SK-N-SH treated with all-trans-retinoic acid at 6 μM for 48 hours (cell line): Measurements from ENCODE around the gene ST8SIA1.

Source experiments
- ATAC-seq: fragments of 200-7000 bp; cut with Tn5 transposase; 3 replicates; pipeline ENCODE4 v1.9.1; 2020; ENCODE audit warnings: mild to moderate bottlenecking, moderate library complexity
- ARNTL ChIP-seq: fragments of 450-650 bp; formaldehyde crosslinking; IDR thresholded peaks from 2 replicates; pipeline ENCODE4 v1.5.0; 2020; ENCODE audit warnings: low read depth, mild to moderate bottlenecking, moderate library complexity, borderline replicate concordance
- BACH2 ChIP-seq: fragments of 250-450 bp; sonication (Bioruptor Pico); IDR thresholded peaks from 2 replicates; pipeline ENCODE4 v1.9.0; 2021; ENCODE audit warnings: mild to moderate bottlenecking, borderline replicate concordance
- CSDC2 ChIP-seq: fragments of 250-450 bp; sonication (Bioruptor Pico); IDR thresholded peaks from 2 replicates; pipeline ENCODE4 v1.5.0; 2020; ENCODE audit warnings: mild to moderate bottlenecking, moderate library complexity
- ESRRG ChIP-seq: fragments of 250-450 bp; sonication (Bioruptor Pico); IDR thresholded peaks from 2 replicates; pipeline ENCODE4 v1.6.1; 2021; ENCODE audit warnings: mild to moderate bottlenecking
- GLIS3 ChIP-seq: fragments of 250-450 bp; sonication (Bioruptor Pico); IDR thresholded peaks from 2 replicates; pipeline ENCODE4 v1.5.0; 2020; ENCODE audit warnings: mild to moderate bottlenecking, moderate library complexity
- ISL1 ChIP-seq: fragments of 250-450 bp; sonication (Bioruptor Pico); IDR thresholded peaks from 2 replicates; pipeline ENCODE4 v2.1.2; 2022; ENCODE audit warnings: mild to moderate bottlenecking, moderate library complexity
- OSR1 ChIP-seq: fragments of 250-450 bp; sonication (Bioruptor Pico); IDR thresholded peaks from 2 replicates; pipeline ENCODE4 v1.8.0; 2022; ENCODE audit warnings: moderate library complexity, mild to moderate bottlenecking, inconsistent platforms
- PPARA ChIP-seq: fragments of 250-450 bp; sonication (Bioruptor Pico); IDR thresholded peaks from 2 replicates; pipeline ENCODE4 v1.5.0; 2020; ENCODE audit warnings: mild to moderate bottlenecking, borderline replicate concordance
- RARB ChIP-seq: fragments of 250-450 bp; sonication (Bioruptor Pico); IDR thresholded peaks from 2 replicates; pipeline ENCODE4 v1.8.0; 2021; ENCODE audit warnings: mild to moderate bottlenecking, moderate library complexity
- SNAI2 ChIP-seq: fragments of 250-450 bp; sonication (Bioruptor Pico); IDR thresholded peaks from 2 replicates; pipeline ENCODE4 v1.5.0; 2020; ENCODE audit warnings: mild to moderate bottlenecking, moderate library complexity
- TCF4 ChIP-seq: fragments of 250-450 bp; sonication (Bioruptor Pico); IDR thresholded peaks from 2 replicates; pipeline ENCODE4 v1.8.0; 2021; ENCODE audit warnings: mild to moderate bottlenecking, moderate library complexity, borderline replicate concordance
- TOX ChIP-seq: fragments of 250-450 bp; sonication (Bioruptor Pico); IDR thresholded peaks from 2 replicates; pipeline ENCODE4 v1.8.0; 2021; ENCODE audit warnings: mild to moderate bottlenecking, moderate library complexity, borderline replicate concordance
- ZC3H10 ChIP-seq: fragments of 250-450 bp; sonication (Bioruptor Pico); IDR thresholded peaks from 2 replicates; pipeline ENCODE4 v1.5.1; 2021; ENCODE audit warnings: mild to moderate bottlenecking, moderate library complexity
- ZFP3 ChIP-seq: fragments of 250-450 bp; sonication (Bioruptor Pico); IDR thresholded peaks from 2 replicates; pipeline ENCODE4 v1.5.0; 2020; ENCODE audit warnings: mild to moderate bottlenecking, moderate library complexity
- ZFP30 ChIP-seq: fragments of 450-650 bp; formaldehyde crosslinking; IDR thresholded peaks from 2 replicates; pipeline ENCODE4 v1.5.0; 2022; ENCODE audit warnings: mild to moderate bottlenecking, moderate library complexity
- ZNF565 ChIP-seq: fragments of 450-650 bp; formaldehyde crosslinking; conservative IDR thresholded peaks from 2 replicates; pipeline ENCODE4 v1.5.0; 2020; ENCODE audit warnings: low read depth, mild to moderate bottlenecking, moderate library complexity
- ZNF70 ChIP-seq: fragments of 450-650 bp; formaldehyde crosslinking; IDR thresholded peaks from 2 replicates; pipeline ENCODE4 v1.5.0; 2020; ENCODE audit warnings: mild to moderate bottlenecking, moderate library complexity
- ZNF8 ChIP-seq: fragments of 450-650 bp; formaldehyde crosslinking; IDR thresholded peaks from 2 replicates; pipeline ENCODE4 v1.5.0; 2020; ENCODE audit warnings: mild to moderate bottlenecking, moderate library complexity
- TF ChIP-seq, protein P1 (sequence below): fragments of 250-450 bp; sonication (Bioruptor Pico); IDR thresholded peaks from 2 replicates; pipeline ENCODE4 v1.5.0; 2020; ENCODE audit warnings: mild to moderate bottlenecking, moderate library complexity
- TF ChIP-seq, protein P2 (sequence below): fragments of 250-450 bp; sonication (Bioruptor Pico); IDR thresholded peaks from 2 replicates; pipeline ENCODE4 v1.5.1; 2020; ENCODE audit warnings: low read depth, mild to moderate bottlenecking, moderate library complexity
- TF ChIP-seq, protein P3 (sequence below): fragments of 250-450 bp; sonication (Bioruptor Pico); IDR thresholded peaks from 2 replicates; pipeline ENCODE4 v1.8.0; 2021; ENCODE audit warnings: low read depth, mild to moderate bottlenecking, moderate library complexity, borderline replicate concordance
- TF ChIP-seq, protein P4 (sequence below): fragments of 250-450 bp; sonication (Bioruptor Pico); IDR thresholded peaks from 2 replicates; pipeline ENCODE4 v1.8.0; 2020; ENCODE audit warnings: mild to moderate bottlenecking, moderate library complexity, borderline replicate concordance
- TF ChIP-seq, protein P5 (sequence below): fragments of 250-450 bp; sonication (Bioruptor Pico); IDR thresholded peaks from 2 replicates; pipeline ENCODE4 v1.5.1; 2021; ENCODE audit warnings: mild to moderate bottlenecking, moderate library complexity

The ST8SIA1 gene

DNA sequence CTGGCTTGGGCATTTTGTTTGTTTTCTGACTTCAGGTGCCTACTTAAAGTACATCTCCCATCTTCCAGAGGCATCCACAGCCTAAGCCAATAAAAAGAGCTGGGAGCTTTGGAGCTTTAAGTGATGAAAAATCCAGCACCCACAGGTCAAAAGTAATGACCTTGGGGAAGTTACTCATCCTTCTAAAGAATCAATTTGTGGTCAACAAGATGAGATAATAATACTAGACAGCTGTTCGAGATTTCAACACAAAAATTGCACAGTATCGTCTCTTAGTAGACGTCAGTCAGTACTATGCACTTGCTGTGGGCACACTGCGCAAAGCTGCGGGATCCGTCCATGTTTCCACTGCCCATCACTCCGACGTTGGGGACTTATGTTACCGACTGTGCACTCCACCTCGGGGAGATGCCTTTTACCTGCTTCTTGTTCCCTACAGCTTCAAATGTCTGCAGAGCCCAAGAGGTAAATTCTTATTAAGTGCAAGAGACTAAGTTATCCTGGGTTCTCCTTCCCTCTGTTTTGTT lies 1.3 kb downstream of the ST8SIA1 start (continued):
- TF ChIP-seq RARB, result no peak
- TF ChIP-seq ZFP30, result no peak

DNA sequence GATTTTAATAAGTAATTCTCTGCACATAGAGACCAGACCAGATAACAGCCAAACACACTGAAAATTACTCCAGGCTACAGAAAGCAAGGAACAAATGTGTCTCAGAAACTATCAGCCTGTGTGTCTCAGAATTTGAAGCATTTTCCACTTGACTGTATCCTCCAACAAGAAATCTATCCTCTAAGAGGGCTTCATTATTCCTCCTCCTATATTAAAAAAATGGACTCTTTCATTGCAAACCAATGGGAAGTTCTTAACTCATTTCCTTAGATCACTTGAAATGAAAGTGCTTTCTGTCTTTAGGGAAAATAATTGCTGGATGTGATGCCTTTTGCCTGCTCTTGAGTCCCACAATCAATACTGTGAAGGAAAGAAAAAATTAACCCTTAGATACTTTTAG lies 2.3 kb downstream of the ST8SIA1 start:
- ATAC-seq, result no peak
- TF ChIP-seq ESRRG (no peak), ISL1 (CRISPR knock-in tag) (no peak), ZNF565 (CRISPR knock-in tag) (no peak), ZNF70 (CRISPR knock-in tag) (no peak), PPARA (CRISPR knock-in tag) (no peak), OSR1 (CRISPR knock-in tag) (no peak), ARNTL (no peak), TCF4 (CRISPR knock-in tag) (no peak), BACH2 (CRISPR knock-in tag) (no peak), ZFP3 (no peak), GLIS3 (no peak), TOX (no peak), ZC3H10 (no peak)
- TF ChIP-seq, protein P1, sequence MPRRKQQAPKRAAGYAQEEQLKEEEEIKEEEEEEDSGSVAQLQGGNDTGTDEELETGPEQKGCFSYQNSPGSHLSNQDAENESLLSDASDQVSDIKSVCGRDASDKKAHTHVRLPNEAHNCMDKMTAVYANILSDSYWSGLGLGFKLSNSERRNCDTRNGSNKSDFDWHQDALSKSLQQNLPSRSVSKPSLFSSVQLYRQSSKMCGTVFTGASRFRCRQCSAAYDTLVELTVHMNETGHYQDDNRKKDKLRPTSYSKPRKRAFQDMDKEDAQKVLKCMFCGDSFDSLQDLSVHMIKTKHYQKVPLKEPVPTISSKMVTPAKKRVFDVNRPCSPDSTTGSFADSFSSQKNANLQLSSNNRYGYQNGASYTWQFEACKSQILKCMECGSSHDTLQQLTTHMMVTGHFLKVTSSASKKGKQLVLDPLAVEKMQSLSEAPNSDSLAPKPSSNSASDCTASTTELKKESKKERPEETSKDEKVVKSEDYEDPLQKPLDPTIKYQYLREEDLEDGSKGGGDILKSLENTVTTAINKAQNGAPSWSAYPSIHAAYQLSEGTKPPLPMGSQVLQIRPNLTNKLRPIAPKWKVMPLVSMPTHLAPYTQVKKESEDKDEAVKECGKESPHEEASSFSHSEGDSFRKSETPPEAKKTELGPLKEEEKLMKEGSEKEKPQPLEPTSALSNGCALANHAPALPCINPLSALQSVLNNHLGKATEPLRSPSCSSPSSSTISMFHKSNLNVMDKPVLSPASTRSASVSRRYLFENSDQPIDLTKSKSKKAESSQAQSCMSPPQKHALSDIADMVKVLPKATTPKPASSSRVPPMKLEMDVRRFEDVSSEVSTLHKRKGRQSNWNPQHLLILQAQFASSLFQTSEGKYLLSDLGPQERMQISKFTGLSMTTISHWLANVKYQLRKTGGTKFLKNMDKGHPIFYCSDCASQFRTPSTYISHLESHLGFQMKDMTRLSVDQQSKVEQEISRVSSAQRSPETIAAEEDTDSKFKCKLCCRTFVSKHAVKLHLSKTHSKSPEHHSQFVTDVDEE, result no peak
- TF ChIP-seq, protein P2, sequence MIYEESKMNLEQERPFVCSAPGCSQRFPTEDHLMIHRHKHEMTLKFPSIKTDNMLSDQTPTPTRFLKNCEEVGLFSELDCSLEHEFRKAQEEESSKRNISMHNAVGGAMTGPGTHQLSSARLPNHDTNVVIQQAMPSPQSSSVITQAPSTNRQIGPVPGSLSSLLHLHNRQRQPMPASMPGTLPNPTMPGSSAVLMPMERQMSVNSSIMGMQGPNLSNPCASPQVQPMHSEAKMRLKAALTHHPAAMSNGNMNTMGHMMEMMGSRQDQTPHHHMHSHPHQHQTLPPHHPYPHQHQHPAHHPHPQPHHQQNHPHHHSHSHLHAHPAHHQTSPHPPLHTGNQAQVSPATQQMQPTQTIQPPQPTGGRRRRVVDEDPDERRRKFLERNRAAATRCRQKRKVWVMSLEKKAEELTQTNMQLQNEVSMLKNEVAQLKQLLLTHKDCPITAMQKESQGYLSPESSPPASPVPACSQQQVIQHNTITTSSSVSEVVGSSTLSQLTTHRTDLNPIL (CRISPR knock-in tag), result no peak
- TF ChIP-seq, protein P3, sequence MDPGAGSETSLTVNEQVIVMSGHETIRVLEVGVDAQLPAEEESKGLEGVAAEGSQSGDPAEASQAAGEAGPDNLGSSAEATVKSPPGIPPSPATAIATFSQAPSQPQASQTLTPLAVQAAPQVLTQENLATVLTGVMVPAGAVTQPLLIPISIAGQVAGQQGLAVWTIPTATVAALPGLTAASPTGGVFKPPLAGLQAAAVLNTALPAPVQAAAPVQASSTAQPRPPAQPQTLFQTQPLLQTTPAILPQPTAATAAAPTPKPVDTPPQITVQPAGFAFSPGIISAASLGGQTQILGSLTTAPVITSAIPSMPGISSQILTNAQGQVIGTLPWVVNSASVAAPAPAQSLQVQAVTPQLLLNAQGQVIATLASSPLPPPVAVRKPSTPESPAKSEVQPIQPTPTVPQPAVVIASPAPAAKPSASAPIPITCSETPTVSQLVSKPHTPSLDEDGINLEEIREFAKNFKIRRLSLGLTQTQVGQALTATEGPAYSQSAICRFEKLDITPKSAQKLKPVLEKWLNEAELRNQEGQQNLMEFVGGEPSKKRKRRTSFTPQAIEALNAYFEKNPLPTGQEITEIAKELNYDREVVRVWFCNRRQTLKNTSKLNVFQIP (CRISPR knock-in tag), result no peak
- TF ChIP-seq, all 23 proteins: peak for 0

DNA sequence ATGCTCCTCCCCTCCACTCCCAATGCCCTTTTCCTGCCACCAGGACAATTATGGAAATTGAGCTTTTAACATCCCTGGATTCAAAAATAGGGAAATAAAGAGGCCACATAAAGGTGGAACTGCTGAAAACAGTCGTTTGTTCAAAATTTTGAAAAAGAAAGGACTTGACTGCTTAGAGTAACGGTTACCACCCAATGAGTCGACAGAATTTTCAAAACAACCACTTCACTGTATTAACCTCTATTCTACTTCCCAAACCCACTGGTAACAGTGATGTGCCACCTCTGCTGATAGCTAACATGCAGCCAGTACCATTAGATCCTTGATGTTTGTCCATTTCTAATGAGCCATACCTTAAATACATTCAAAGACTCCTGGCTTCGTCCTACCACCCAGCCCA lies 4.9 kb downstream of the ST8SIA1 start:
- no peak for ATAC-seq
- no peak for TF ChIP-seq BACH2 (CRISPR knock-in tag)
- TF ChIP-seq PPARA (CRISPR knock-in tag), result no peak
- TF ChIP-seq, protein P4, sequence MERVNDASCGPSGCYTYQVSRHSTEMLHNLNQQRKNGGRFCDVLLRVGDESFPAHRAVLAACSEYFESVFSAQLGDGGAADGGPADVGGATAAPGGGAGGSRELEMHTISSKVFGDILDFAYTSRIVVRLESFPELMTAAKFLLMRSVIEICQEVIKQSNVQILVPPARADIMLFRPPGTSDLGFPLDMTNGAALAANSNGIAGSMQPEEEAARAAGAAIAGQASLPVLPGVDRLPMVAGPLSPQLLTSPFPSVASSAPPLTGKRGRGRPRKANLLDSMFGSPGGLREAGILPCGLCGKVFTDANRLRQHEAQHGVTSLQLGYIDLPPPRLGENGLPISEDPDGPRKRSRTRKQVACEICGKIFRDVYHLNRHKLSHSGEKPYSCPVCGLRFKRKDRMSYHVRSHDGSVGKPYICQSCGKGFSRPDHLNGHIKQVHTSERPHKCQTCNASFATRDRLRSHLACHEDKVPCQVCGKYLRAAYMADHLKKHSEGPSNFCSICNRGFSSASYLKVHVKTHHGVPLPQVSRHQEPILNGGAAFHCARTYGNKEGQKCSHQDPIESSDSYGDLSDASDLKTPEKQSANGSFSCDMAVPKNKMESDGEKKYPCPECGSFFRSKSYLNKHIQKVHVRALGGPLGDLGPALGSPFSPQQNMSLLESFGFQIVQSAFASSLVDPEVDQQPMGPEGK (CRISPR knock-in tag), result no peak
- TF ChIP-seq, protein P5, sequence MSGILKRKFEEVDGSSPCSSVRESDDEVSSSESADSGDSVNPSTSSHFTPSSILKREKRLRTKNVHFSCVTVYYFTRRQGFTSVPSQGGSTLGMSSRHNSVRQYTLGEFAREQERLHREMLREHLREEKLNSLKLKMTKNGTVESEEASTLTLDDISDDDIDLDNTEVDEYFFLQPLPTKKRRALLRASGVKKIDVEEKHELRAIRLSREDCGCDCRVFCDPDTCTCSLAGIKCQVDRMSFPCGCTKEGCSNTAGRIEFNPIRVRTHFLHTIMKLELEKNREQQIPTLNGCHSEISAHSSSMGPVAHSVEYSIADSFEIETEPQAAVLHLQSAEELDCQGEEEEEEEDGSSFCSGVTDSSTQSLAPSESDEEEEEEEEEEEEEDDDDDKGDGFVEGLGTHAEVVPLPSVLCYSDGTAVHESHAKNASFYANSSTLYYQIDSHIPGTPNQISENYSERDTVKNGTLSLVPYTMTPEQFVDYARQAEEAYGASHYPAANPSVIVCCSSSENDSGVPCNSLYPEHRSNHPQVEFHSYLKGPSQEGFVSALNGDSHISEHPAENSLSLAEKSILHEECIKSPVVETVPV (CRISPR knock-in tag), result no peak
- TF ChIP-seq TCF4 (CRISPR knock-in tag), result no peak
- no peak for TF ChIP-seq ISL1 (CRISPR knock-in tag)
- no peak for TF ChIP-seq ZNF8
- TF ChIP-seq GLIS3, result no peak
- TF ChIP-seq ESRRG, result no peak
- TF ChIP-seq SNAI2 (CRISPR knock-in tag), result no peak
- no peak for TF ChIP-seq TOX
- TF ChIP-seq RARB, result no peak
- TF ChIP-seq, protein P1, result no peak
- TF ChIP-seq ZFP3, result no peak
- TF ChIP-seq, protein P3 (CRISPR knock-in tag), result no peak
- TF ChIP-seq CSDC2 (CRISPR knock-in tag), result no peak
